ENCODE data around the gene AOX1.

DNA sequence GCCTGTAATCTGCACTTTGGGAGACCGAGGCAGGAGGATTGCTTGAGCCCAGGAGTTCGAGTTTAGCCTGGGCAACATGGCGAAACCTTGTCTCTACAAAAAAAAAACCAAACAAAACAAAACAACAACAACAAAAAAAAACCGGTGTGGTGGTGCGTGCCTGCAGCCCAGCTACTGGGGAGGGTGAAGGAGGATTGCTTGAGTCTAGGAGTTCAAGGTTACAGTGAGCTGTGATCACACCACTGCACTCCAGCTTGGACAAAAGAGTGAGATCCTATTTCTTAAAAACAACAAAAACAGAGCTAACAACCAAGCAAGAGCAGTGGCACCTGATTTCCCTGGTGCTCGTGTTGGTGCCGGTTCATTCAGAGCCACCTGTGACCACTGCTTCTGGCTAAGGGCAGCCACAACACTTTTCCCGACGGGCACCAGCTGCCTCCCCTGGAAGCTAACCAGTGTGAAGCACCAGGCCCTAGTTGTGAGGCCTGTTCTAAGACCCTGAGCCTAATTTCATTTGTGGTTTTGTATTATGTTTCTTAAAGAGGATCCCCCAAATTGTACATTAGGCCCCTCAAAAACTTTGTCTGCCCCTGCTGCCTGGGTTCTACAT is 1.3 kb downstream of the AOX1 start:
- TF ChIP-seq, protein P1, sequence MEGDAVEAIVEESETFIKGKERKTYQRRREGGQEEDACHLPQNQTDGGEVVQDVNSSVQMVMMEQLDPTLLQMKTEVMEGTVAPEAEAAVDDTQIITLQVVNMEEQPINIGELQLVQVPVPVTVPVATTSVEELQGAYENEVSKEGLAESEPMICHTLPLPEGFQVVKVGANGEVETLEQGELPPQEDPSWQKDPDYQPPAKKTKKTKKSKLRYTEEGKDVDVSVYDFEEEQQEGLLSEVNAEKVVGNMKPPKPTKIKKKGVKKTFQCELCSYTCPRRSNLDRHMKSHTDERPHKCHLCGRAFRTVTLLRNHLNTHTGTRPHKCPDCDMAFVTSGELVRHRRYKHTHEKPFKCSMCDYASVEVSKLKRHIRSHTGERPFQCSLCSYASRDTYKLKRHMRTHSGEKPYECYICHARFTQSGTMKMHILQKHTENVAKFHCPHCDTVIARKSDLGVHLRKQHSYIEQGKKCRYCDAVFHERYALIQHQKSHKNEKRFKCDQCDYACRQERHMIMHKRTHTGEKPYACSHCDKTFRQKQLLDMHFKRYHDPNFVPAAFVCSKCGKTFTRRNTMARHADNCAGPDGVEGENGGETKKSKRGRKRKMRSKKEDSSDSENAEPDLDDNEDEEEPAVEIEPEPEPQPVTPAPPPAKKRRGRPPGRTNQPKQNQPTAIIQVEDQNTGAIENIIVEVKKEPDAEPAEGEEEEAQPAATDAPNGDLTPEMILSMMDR (IDR thresholded peaks at IDR 0.05; ENCODE audit: low read length): no peak
- TF ChIP-seq EZH2phosphoT487 (IDR thresholded peaks at IDR 0.05; ENCODE audit: low read length): no peak
- TF ChIP-seq EZH2 (optimal IDR thresholded peaks at IDR 0.05; ENCODE audit: low read depth, low read length): no peak

Data from MM.1S (cell line).